Measurements from ENCODE around the gene SAMD1. TPM values are rescaled to one million over a fixed set of nuclear protein-coding genes. Genes with fewer than 3 reads are reported as not detected.

Gene SAMD1
- polyA plus RNA-seq, 1 donor (not counting 4 experiments of a cell fraction or from before 2014, with no cell fraction given): 5.3 TPM

GRCh38 chr19:14102756-14103155, 12.2 kb upstream of the SAMD1 start:
- no peaks in the 10 kb centered on the region for H3K79me2 ChIP-seq (ENCODE audit: control insufficient read depth, insufficient read depth, low read length)
- dilution Hi-C loops (cut with MboI; ENCODE audit: extremely low pct_ligation_motif_present, low sequenced_read_pairs): no loop called here
- no peaks in the 10 kb centered on the region for H4K20me1 ChIP-seq (ENCODE audit: control insufficient read depth, extremely low read depth, insufficient read depth, low read length)
- DNase-seq (ENCODE audit: low read depth, low spot score) (no peak), FAIRE-seq (no peak)
- no peak overlapping the region for H2AFZ ChIP-seq (ENCODE audit: control insufficient read depth, low read length)
- peaks cover 3% of the 10 kb centered on the region for H3K4me1 ChIP-seq (ENCODE audit: control insufficient read depth, extremely low read depth, insufficient read depth, low read length)
- no peak overlapping the region for H3K4me3 ChIP-seq (ENCODE audit: control insufficient read depth in 2 of 3, extremely low read depth in 1 of 3, insufficient read depth in 2 of 3, low read depth in 1 of 3, low read length in 3 of 3)
- H3K36me3 ChIP-seq (ENCODE audit: control insufficient read depth in 2 of 2, extremely low read depth in 1 of 2, insufficient read depth in 2 of 2, low read length in 2 of 2): peaks cover 2 to 18% of the 10 kb centered on the region in 2 experiments
- no peaks in the 10 kb centered on the region for H3K9me1 ChIP-seq (ENCODE audit: control insufficient read depth, extremely low read depth, insufficient read depth, low read length)
- H3K27me3 ChIP-seq (ENCODE audit: control insufficient read depth, extremely low read depth, insufficient read depth, low read length): no peaks in the 10 kb centered on the region
- H3K9ac ChIP-seq (ENCODE audit: control insufficient read depth, extremely low read depth, insufficient read depth, low read length): no peak overlapping the region
- no peak overlapping the region for H3K4me2 ChIP-seq (ENCODE audit: control insufficient read depth, extremely low read depth, insufficient read depth, low read depth, low read length)
- H3K9me3 ChIP-seq (ENCODE audit: control insufficient read depth, low read depth, low read length): no peaks in the 10 kb centered on the region
- H3K27ac ChIP-seq (ENCODE audit: control insufficient read depth, insufficient read depth, low read length): no peak overlapping the region
- TF ChIP-seq CTCF (optimal IDR thresholded peaks at IDR 0.05 in 1 of 3, IDR thresholded peaks at IDR 0.05 in 1 of 3, conservative IDR thresholded peaks at IDR 0.05 in 1 of 3; ENCODE audit: extremely low read depth in 1 of 3, insufficient read depth in 2 of 3, low read length in 3 of 3) (no peak), EZH2 (IDR thresholded peaks at IDR 0.05; ENCODE audit: low read length) (no peak)

DNA sequence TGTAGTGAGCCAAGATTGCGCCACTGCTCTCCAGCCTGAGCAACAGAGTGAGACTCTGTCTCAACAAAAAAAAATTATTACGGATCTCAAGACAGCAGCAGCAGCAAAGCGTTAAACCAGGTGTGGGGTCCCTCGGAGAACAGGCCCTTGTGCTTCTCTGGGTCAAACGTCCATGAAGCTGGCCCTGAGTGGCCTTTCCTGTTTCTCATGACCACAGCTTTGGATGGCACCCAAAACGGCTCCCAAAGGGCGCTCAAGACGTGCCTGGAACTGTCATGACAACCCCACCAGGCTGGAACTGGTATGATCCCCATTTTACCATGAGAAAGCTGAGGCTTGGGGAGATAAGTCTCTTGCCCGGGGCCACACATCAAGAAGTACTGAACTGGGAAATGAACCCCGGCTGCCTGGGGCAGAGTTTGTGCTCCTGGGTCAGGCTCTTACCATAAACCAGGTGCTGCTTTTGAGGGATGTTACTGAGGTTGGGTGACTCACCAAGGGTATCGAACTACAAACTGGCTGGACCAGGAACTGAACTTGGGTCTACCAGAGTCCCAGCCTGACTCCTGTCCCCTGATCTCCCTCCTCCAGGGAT, 11.6 kb upstream of the SAMD1 start:
- DNase-seq (ENCODE audit: low read depth, low spot score) (no peak), FAIRE-seq (no peak)
- Histone ChIP-seq H3K36me3 (ENCODE audit: control insufficient read depth in 2 of 2, extremely low read depth in 1 of 2, insufficient read depth in 2 of 2, low read length in 2 of 2) (peaks cover 4 to 20% of the 10 kb centered on the region in 2 experiments), H3K9me1 (ENCODE audit: control insufficient read depth, extremely low read depth, insufficient read depth, low read length) (no peaks in the 10 kb centered on the region), H2AFZ (ENCODE audit: control insufficient read depth, low read length) (no peak overlapping the region), H3K27ac (ENCODE audit: control insufficient read depth, insufficient read depth, low read length) (no peak overlapping the region), H3K79me2 (ENCODE audit: control insufficient read depth, insufficient read depth, low read length) (no peaks in the 10 kb centered on the region), H3K9me3 (ENCODE audit: control insufficient read depth, low read depth, low read length) (no peaks in the 10 kb centered on the region), H3K9ac (ENCODE audit: control insufficient read depth, extremely low read depth, insufficient read depth, low read length) (no peak overlapping the region), H3K4me3 (ENCODE audit: control insufficient read depth in 2 of 3, extremely low read depth in 1 of 3, insufficient read depth in 2 of 3, low read depth in 1 of 3, low read length in 3 of 3) (no peak overlapping the region), H3K4me1 (ENCODE audit: control insufficient read depth, extremely low read depth, insufficient read depth, low read length) (peaks cover 3% of the 10 kb centered on the region), H3K4me2 (ENCODE audit: control insufficient read depth, extremely low read depth, insufficient read depth, low read depth, low read length) (no peak overlapping the region), H4K20me1 (ENCODE audit: control insufficient read depth, extremely low read depth, insufficient read depth, low read length) (no peaks in the 10 kb centered on the region), H3K27me3 (ENCODE audit: control insufficient read depth, extremely low read depth, insufficient read depth, low read length) (no peaks in the 10 kb centered on the region)
- no peak for TF ChIP-seq CTCF (optimal IDR thresholded peaks at IDR 0.05 in 1 of 3, IDR thresholded peaks at IDR 0.05 in 1 of 3, conservative IDR thresholded peaks at IDR 0.05 in 1 of 3; ENCODE audit: extremely low read depth in 1 of 3, insufficient read depth in 2 of 3, low read length in 3 of 3)
- TF ChIP-seq EZH2 (IDR thresholded peaks at IDR 0.05; ENCODE audit: low read length): no peak
- dilution Hi-C loops (cut with MboI; ENCODE audit: extremely low pct_ligation_motif_present, low sequenced_read_pairs): no loop called here
